ENCODE results near the gene FAM98C. TPM values are rescaled to one million over a fixed set of nuclear protein-coding genes. Genes with fewer than 3 reads are reported as not detected.
A peak's percentile ranks its signal among the peaks of the same experiment; 100 is the strongest.

FAM98C gene
- total and polyA plus RNA-seq, 2 of the 13 experiments (the other 11 are each of a cell fraction or from before 2014, with no cell fraction given), result 10.0 to 11.5 TPM

- in situ Hi-C loops (cut with HindIII; ENCODE audit: extremely low pct_ligation_motif_present, low pct_unique_long_range_greater_than_20kb) (no loop called here), intact Hi-C loops (cut with micrococcal nuclease; ENCODE audit: unreplicated experiment) (no loop called here)
- no peak within 1 kb of the TSS for H3K9ac ChIP-seq (ENCODE audit: insufficient read depth, low read depth, low read length)
- H3K27ac ChIP-seq (ENCODE audit: extremely low read length, insufficient read depth, low read length), result no peak within 1 kb of the TSS
- CTCF ChIA-PET (ENCODE audit: low intra/inter-chr PET ratio, low total read pairs), result no interaction called here
- H3K79me2 ChIP-seq (ENCODE audit: insufficient read depth, low read length), result no peaks in the 10 kb centered on the region
- H4K20me1 ChIP-seq (ENCODE audit: insufficient read depth, low read length), result no peaks in the 10 kb centered on the region
- BruUV-seq (replicated peaks), result no TSS peak
- WGBS (ENCODE audit: low lambda C conversion rate), result 37% methylated on average over 8 of the region's 20 CpGs
- no peaks in the 10 kb centered on the region for H3K9me3 ChIP-seq (ENCODE audit: low read length)
- TF ChIP-seq MTF1 (CRISPR knock-in tag; IDR thresholded peaks at IDR 0.05) (no peak), ZNF24 (IDR thresholded peaks at IDR 0.05) (no peak), ZNF629 (CRISPR knock-in tag; conservative IDR thresholded peaks at IDR 0.05) (peak; percentile 66)
- DNase-seq (ENCODE audit: low spot score), result no peak
- POLR2A ChIA-PET, result no interaction called here
- H3K4me1 ChIP-seq (ENCODE audit: insufficient read depth, low read length), result no peaks in the 10 kb centered on the region
- H3K4me3 ChIP-seq (replicated peaks in 1 of 3; ENCODE audit: insufficient read depth in 1 of 3, low read depth in 2 of 3, low read length in 3 of 3), result no peak within 1 kb of the TSS
- peaks cover 0 to 6% of the 10 kb centered on the region in 2 experiments; a peak in 2 of 5 replicates for H3K27me3 ChIP-seq (ENCODE audit: control insufficient read depth in 1 of 2, insufficient read depth in 2 of 2, low read length in 2 of 2)
- no peaks in the 10 kb centered on the region for H3K36me3 ChIP-seq (replicated peaks in 1 of 2; ENCODE audit: control insufficient read depth in 1 of 2, insufficient read depth in 2 of 2, low read length in 2 of 2)
- peak; percentile 51; the same call in 2 of the 3 replicates for ATAC-seq
- no peak within 1 kb of the TSS for H3K4me2 ChIP-seq (ENCODE audit: low read depth, low read length)
- FAIRE-seq, result no peak
- H2AFZ ChIP-seq (ENCODE audit: low read length), result no peak within 1 kb of the TSS
Measured at GRCh38 chr19:38433268-38433733, 30.4 kb downstream of the FAM98C start, which contains the start of gene RYR1. TSS of gene RYR1 (plus strand) at chr19:38433691. CDS start at chr19:38433830, 139 bp downstream.

- POLR2A ChIA-PET, result no interaction called here
- Histone ChIP-seq H3K27ac (ENCODE audit: extremely low read length, insufficient read depth, low read length) (no peak overlapping the region), H3K9ac (ENCODE audit: insufficient read depth, low read depth, low read length) (no peak overlapping the region), H3K9me3 (ENCODE audit: low read length) (no peaks in the 10 kb centered on the region), H3K4me2 (ENCODE audit: low read depth, low read length) (no peak overlapping the region), H4K20me1 (ENCODE audit: insufficient read depth, low read length) (no peaks in the 10 kb centered on the region), H3K79me2 (ENCODE audit: insufficient read depth, low read length) (no peaks in the 10 kb centered on the region), H3K36me3 (replicated peaks in 1 of 2; ENCODE audit: control insufficient read depth in 1 of 2, insufficient read depth in 2 of 2, low read length in 2 of 2) (no peaks in the 10 kb centered on the region), H3K4me1 (ENCODE audit: insufficient read depth, low read length) (no peaks in the 10 kb centered on the region), H2AFZ (ENCODE audit: low read length) (no peak overlapping the region), H3K4me3 (replicated peaks in 1 of 3; ENCODE audit: insufficient read depth in 1 of 3, low read depth in 2 of 3, low read length in 3 of 3) (no peak overlapping the region), H3K27me3 (ENCODE audit: control insufficient read depth in 1 of 2, insufficient read depth in 2 of 2, low read length in 2 of 2) (peaks cover 0 to 3% of the 10 kb centered on the region in 2 experiments; a peak in 2 of 5 replicates)
- in situ Hi-C loops (cut with HindIII; ENCODE audit: extremely low pct_ligation_motif_present, low pct_unique_long_range_greater_than_20kb) (no loop called here), intact Hi-C loops (cut with micrococcal nuclease; ENCODE audit: unreplicated experiment) (no loop called here)
- CTCF ChIA-PET (ENCODE audit: low intra/inter-chr PET ratio, low total read pairs), result no interaction called here
- FAIRE-seq, result no peak
- DNase-seq (ENCODE audit: low spot score), result no peak
- 24% methylated on average over 6 of the region's 13 CpGs for WGBS (ENCODE audit: low lambda C conversion rate)
- no TSS peak for BruUV-seq (replicated peaks)
- ATAC-seq, result no peak
- TF ChIP-seq ZNF570 (CRISPR knock-in tag; IDR thresholded peaks at IDR 0.05; ENCODE audit: borderline replicate concordance), result no peak
- peak; percentile 98 to 99 for TF ChIP-seq MAFK (conservative IDR thresholded peaks at IDR 0.05 in 1 of 2, IDR thresholded peaks at IDR 0.05 in 1 of 2; ENCODE audit: low read length in 2 of 2)
- TF ChIP-seq STAG1 (CRISPR knock-in tag; IDR thresholded peaks at IDR 0.05), result no peak
- no peak for TF ChIP-seq HMGXB4 (CRISPR knock-in tag; IDR thresholded peaks at IDR 0.05; ENCODE audit: borderline replicate concordance in 1 of 2, low read depth in 1 of 2)
- TF ChIP-seq ZUFSP (CRISPR knock-in tag; IDR thresholded peaks at IDR 0.05; ENCODE audit: borderline replicate concordance), result no peak
- TF ChIP-seq TFDP2 (CRISPR knock-in tag; IDR thresholded peaks at IDR 0.05), result no peak
- no peak for TF ChIP-seq PAF1 (CRISPR knock-in tag; IDR thresholded peaks at IDR 0.05)
- TF ChIP-seq TBX3 (IDR thresholded peaks at IDR 0.05; ENCODE audit: borderline replicate concordance), result no peak
Measured at GRCh38 chr19:38434549-38435051, 31.7 kb downstream of the FAM98C start.
